CD4-positive, alpha-beta T cell treated with Interferon alpha-2 for 1 hour (primary cell): ENCODE measurements around the gene ZNF367.
"Not testable (repeated sequence)": the region's sequence is repeated elsewhere in the genome, so short reads cannot be mapped to it uniquely, and the experiment has no call there.

Experiments used
- DNase-seq, 2 donors: peaks; one replicate each; pipeline ENCODE4 v3.0.0-alpha.2; 2020 to 2022

Gene ZNF367

GRCh38 chr9:96360523-96360922 lies 57.6 kb downstream of the ZNF367 start:
- DNase-seq = not testable (repeated sequence)

GRCh38 chr9:96350866-96351265 lies 67.3 kb downstream of the ZNF367 start:
- DNase-seq = no peak

GRCh38 chr9:96348261-96348660 lies 69.9 kb downstream of the ZNF367 start:
- DNase-seq = no peak

GRCh38 chr9:96345551-96345950 lies 72.6 kb downstream of the ZNF367 start:
- no peak for DNase-seq

GRCh38 chr9:96344458-96345180 lies 73.6 kb downstream of the ZNF367 start:
- DNase-seq = no peak

- DNase-seq = no peak
These were observed 74.4 kb downstream of the ZNF367 start for GRCh38 chr9:96343515-96344360.

GRCh38 chr9:96342571-96343245 lies 75.5 kb downstream of the ZNF367 start:
- DNase-seq = no peak

GRCh38 chr9:96340707-96341106 lies 77.5 kb downstream of the ZNF367 start:
- no peak for DNase-seq

GRCh38 chr9:96338299-96338698 lies 79.9 kb downstream of the ZNF367 start:
- no peak for DNase-seq
